Endometrium (tissue), 2 donors: Measurements from ENCODE around the gene C10orf90.
"Not testable (repeated sequence)": the region's sequence is repeated elsewhere in the genome, so short reads cannot be mapped to it uniquely, and the experiment has no call there.

Source experiments
- FAIRE-seq: peaks from 2 replicates; lab custom pipeline; 2012; peaks lifted over from hg19 to GRCh38; lab: Jason Lieb, UNC
- donor health status: control.
- donor health status: control.

The C10orf90 gene

GRCh38 chr10:126387931-126388911 is 282.3 kb downstream of the C10orf90 start, which contains the start of gene ADAM12:
ADAM12 (minus strand) TSS chr10:126388477; CDS start chr10:126388145, 332 bp downstream.
- FAIRE-seq: no peak

GRCh38 chr10:126387041-126387921 is 283.2 kb downstream of the C10orf90 start:
- peak; percentile 45 for FAIRE-seq

GRCh38 chr10:126384269-126384873 is 286.1 kb downstream of the C10orf90 start:
- no peak for FAIRE-seq

DNA sequence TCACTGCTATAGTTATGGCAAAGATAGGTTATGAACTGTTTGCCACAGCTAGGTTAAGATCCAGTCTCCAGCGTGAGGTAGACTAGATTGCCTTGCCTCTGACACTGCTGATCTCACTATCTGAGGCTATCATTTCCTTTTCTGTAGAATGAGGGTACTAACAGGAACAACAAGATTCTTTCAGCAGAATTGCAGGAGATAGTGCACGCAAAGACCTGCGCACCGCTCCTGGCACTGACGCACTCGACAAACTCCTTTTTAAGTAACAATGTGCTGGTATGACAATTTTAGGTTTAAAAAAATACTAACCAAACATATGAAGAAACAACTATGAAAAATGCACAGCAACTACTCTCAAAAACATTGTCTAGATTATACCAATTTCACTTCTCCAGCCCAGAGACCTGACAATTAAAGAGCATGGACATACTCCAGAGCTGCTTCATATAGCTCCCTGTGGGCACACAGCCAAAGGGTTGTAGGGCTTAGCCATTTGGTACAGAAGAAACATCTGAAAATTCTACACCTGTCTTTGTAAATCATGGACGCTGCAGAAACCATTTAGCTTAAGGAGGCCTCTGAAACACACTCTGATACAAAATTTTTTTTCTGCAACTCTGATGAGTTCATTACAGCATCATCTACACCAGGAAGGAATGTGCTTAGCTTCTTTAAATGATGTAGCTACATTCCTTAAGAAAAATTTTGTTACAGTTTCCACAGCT is 290.0 kb downstream of the C10orf90 start:
- FAIRE-seq: no peak

- FAIRE-seq: not testable (repeated sequence)
Observed at GRCh38 chr10:126379166-126379565, 291.3 kb downstream of the C10orf90 start.

- FAIRE-seq: no peak
Observed at GRCh38 chr10:126376956-126377355, 293.5 kb downstream of the C10orf90 start.

GRCh38 chr10:126375926-126376554 is 294.5 kb downstream of the C10orf90 start:
- no peak for FAIRE-seq

GRCh38 chr10:126375299-126375698 is 295.2 kb downstream of the C10orf90 start:
- no peak for FAIRE-seq
